Rectal smooth muscle tissue (tissue), 1 donor: ENCODE results near the gene PCDHB13.
"Not testable (repeated sequence)": the region's sequence is repeated elsewhere in the genome, so short reads cannot be mapped to it uniquely, and the experiment has no call there.

Source experiments
- H3K27ac ChIP-seq: one replicate; pipeline ENCODE4 v1.7.0; 2013; ENCODE audit warnings: low read depth, low read length, inconsistent platforms
- H3K27me3 ChIP-seq: one replicate; pipeline ENCODE4 v1.7.0; 2013; ENCODE audit warnings: low read length; ENCODE audit not compliant: control insufficient read depth, insufficient read depth
- H3K36me3 ChIP-seq: one replicate; pipeline ENCODE4 v1.7.0; 2013; ENCODE audit warnings: low read length; ENCODE audit not compliant: control insufficient read depth, insufficient read depth
- H3K4me1 ChIP-seq: one replicate; pipeline ENCODE4 v1.7.0; 2013; ENCODE audit warnings: low read length; ENCODE audit not compliant: control insufficient read depth, insufficient read depth
- H3K4me3 ChIP-seq: one replicate; pipeline ENCODE4 v1.7.0; 2013; ENCODE audit warnings: low read length
- H3K9ac ChIP-seq: one replicate; pipeline ENCODE4 v1.7.0; 2013; ENCODE audit warnings: low read length

Gene PCDHB13

GRCh38 chr5:141216035-141216434 is 2.3 kb downstream of the PCDHB13 start:
- H3K4me1 ChIP-seq, H3K36me3 ChIP-seq, H3K4me3 ChIP-seq, H3K9ac ChIP-seq, H3K27me3 ChIP-seq, H3K27ac ChIP-seq: not testable (repeated sequence)

- no peaks in the 10 kb centered on the region for H3K36me3 ChIP-seq
- no peaks in the 10 kb centered on the region for H3K4me1 ChIP-seq
- no peak within 1 kb of the TSS for H3K9ac ChIP-seq
- H3K27ac ChIP-seq = no peak within 1 kb of the TSS
- H3K27me3 ChIP-seq = no peaks in the 10 kb centered on the region
- peak within 1 kb of the TSS; percentile 42 for H3K4me3 ChIP-seq
These were observed 9.5 kb downstream of the PCDHB13 start, which contains the start of gene PCDHB14 for GRCh38 chr5:141223112-141223783. PCDHB14 (plus strand) TSS chr5:141223343; CDS start chr5:141223506, 163 bp downstream.

- not testable (repeated sequence) for H3K27ac ChIP-seq, H3K4me3 ChIP-seq, H3K9ac ChIP-seq, H3K4me1 ChIP-seq, H3K36me3 ChIP-seq, H3K27me3 ChIP-seq
These were observed 11.1 kb downstream of the PCDHB13 start for GRCh38 chr5:141224844-141225243.

GRCh38 chr5:141225421-141225820 is 11.7 kb downstream of the PCDHB13 start:
- not testable (repeated sequence) for H3K27ac ChIP-seq, H3K36me3 ChIP-seq, H3K9ac ChIP-seq, H3K4me1 ChIP-seq, H3K4me3 ChIP-seq, H3K27me3 ChIP-seq

- Histone ChIP-seq H3K27me3 (no peaks in the 10 kb centered on the region), H3K4me1 (no peaks in the 10 kb centered on the region), H3K27ac (no peak overlapping the region), H3K4me3 (peak overlapping the region; percentile 19), H3K9ac (no peak overlapping the region), H3K36me3 (no peaks in the 10 kb centered on the region)
These were observed 20.5 kb downstream of the PCDHB13 start for GRCh38 chr5:141234109-141234667.

- H3K4me3 ChIP-seq, H3K4me1 ChIP-seq, H3K36me3 ChIP-seq, H3K9ac ChIP-seq, H3K27ac ChIP-seq, H3K27me3 ChIP-seq: not testable (repeated sequence)
These were observed 22.2 kb downstream of the PCDHB13 start for GRCh38 chr5:141235922-141236321.

DNA sequence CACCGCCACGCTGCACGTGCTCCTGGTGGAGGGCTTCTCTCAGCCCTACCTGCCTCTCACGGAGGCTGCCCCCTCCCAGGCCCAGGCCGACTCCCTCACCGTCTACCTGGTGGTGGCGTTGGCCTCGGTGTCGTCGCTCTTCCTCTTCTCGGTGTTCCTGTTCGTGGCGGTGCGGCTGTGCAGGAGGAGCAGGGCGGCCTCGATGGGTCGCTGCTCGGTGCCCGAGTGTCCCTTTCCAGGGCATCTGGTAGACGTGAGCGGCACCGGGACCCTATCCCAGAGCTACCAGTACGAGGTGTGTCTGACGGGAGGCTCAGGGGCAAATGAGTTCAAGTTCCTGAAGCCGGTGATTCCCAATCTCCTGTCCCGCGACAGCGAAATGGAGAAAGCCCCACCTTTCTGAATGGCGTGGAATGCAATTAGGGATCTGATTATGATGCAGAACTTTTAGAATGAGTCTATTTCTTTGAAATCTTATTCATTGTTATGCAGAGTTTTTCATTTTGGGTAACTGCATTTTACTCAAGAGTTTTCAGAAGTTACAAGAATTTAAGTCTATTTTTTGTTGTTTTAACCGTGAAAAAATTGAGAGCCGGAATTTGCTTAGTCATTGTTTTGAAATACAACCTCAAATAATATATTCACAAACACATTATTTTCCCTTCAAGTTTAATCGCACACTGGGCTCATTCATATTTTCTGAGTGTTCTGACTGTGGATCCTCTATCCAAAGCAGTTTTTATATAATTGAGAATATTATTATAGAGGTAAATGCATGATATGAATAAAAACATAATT is 23.0 kb downstream of the PCDHB13 start:
- Histone ChIP-seq H3K4me3 (no peak overlapping the region), H3K27me3 (no peaks in the 10 kb centered on the region), H3K27ac (no peak overlapping the region), H3K4me1 (no peaks in the 10 kb centered on the region), H3K36me3 (no peaks in the 10 kb centered on the region), H3K9ac (no peak overlapping the region)

DNA sequence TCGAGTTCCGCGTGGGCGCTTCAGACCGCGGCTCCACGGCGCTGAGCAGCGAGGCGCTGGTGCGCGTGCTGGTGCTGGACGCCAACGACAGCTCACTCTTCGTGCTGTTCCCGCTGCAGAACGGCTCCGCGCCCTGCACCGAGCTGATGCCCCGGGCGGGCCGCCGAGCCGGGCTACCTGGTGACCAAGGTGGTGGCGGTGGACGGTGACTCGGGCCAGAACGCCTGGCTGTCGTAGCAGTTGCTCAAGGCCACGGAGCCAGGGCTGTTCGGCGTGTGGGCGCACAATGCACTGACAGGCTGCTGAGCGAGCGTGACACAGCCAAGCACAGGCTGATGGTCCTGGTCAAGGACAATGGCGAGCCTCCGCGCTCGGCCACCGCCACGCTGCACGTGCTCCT is 27.8 kb downstream of the PCDHB13 start:
- no peaks in the 10 kb centered on the region for H3K4me1 ChIP-seq
- no peaks in the 10 kb centered on the region for H3K27me3 ChIP-seq
- no peak overlapping the region for H3K4me3 ChIP-seq
- no peak overlapping the region for H3K27ac ChIP-seq
- no peak overlapping the region for H3K9ac ChIP-seq
- H3K36me3 ChIP-seq = no peaks in the 10 kb centered on the region

- Histone ChIP-seq H3K36me3 (no peaks in the 10 kb centered on the region), H3K27ac (no peak within 1 kb of the TSS), H3K4me1 (no peaks in the 10 kb centered on the region), H3K27me3 (no peaks in the 10 kb centered on the region), H3K9ac (no peak within 1 kb of the TSS), H3K4me3 (peak within 1 kb of the TSS; percentile 42)
These were observed 31.6 kb downstream of the PCDHB13 start, which contains the start of gene PCDHB15 for GRCh38 chr5:141245250-141245717. PCDHB15 (plus strand) TSS chr5:141245395; CDS start chr5:141245579, 184 bp downstream.

DNA sequence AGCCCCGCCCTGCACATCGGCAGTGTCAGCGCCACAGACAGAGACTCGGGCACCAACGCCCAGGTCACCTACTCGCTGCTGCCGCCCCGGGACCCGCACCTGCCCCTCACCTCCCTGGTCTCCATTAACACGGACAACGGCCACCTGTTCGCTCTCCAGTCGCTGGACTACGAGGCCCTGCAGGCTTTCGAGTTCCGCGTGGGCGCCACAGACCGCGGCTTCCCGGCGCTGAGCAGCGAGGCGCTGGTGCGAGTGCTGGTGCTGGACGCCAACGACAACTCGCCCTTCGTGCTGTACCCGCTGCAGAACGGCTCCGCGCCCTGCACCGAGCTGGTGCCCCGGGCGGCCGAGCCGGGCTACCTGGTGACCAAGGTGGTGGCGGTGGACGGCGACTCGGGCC is 33.3 kb downstream of the PCDHB13 start:
- not testable (repeated sequence) for H3K4me3 ChIP-seq, H3K4me1 ChIP-seq, H3K27ac ChIP-seq, H3K27me3 ChIP-seq, H3K36me3 ChIP-seq, H3K9ac ChIP-seq

DNA sequence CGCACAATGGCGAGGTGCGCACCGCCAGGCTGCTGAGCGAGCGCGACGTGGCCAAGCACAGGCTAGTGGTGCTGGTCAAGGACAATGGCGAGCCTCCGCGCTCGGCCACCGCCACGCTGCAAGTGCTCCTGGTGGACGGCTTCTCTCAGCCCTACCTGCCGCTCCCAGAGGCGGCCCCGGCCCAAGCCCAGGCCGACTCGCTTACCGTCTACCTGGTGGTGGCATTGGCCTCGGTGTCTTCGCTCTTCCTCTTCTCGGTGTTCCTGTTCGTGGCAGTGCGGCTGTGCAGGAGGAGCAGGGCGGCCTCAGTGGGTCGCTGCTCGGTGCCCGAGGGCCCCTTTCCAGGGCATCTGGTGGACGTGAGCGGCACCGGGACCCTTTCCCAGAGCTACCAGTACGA is 33.7 kb downstream of the PCDHB13 start:
- H3K27ac ChIP-seq, H3K9ac ChIP-seq, H3K36me3 ChIP-seq, H3K4me3 ChIP-seq, H3K4me1 ChIP-seq, H3K27me3 ChIP-seq: not testable (repeated sequence)

DNA sequence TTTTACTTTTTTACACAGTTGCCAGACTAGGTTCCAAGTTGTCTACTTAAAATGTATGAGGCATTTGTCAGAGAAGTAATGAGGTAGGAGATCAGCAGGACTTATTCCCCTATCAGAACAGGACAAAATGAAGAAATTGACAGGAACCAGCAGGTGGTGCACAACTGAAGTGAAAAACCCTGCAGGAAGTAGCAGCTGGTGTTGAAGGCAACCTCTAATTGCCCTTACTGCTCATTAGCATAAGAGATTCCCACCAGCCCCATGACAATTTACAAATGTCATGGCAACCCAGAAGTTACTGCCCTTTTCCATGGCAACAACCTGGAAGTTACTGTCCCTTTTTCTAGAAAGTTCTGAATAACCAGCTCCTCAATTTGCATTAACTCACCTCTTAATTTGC is 36.9 kb downstream of the PCDHB13 start:
- H3K27ac ChIP-seq = no peak overlapping the region
- H3K36me3 ChIP-seq = no peaks in the 10 kb centered on the region
- no peak overlapping the region for H3K9ac ChIP-seq
- no peaks in the 10 kb centered on the region for H3K4me1 ChIP-seq
- H3K4me3 ChIP-seq = no peak overlapping the region
- no peaks in the 10 kb centered on the region for H3K27me3 ChIP-seq
